H1 (cell line): ENCODE measurements around the gene CREBBP.

Source experiments
- CTCF ChIP-seq, 3 experiments: IDR thresholded peaks; 1 replicate in 2 of 3; 2 replicates in 1 of 3; pipeline versions ENCODE4 v1.5.1 to v1.6.1; 2011; ENCODE audit warnings: low read length in 3 of 3, mild to moderate bottlenecking in 3 of 3, inconsistent platforms in 2 of 3, low read depth in 1 of 3, moderate library complexity in 1 of 3; ENCODE audit not compliant: insufficient read depth in 1 of 3; ENCODE audit errors: control extremely low read depth in 1 of 3
- HDAC2 ChIP-seq, 2 experiments: fragments of 300-600 bp in 1 of 2; sonication (generic) in 1 of 2; IDR thresholded peaks; 2 replicates each; pipeline ENCODE4 v1.6.1; 2011 to 2012; ENCODE audit warnings: low read depth in 2 of 2, low read length in 2 of 2, mild to moderate bottlenecking in 2 of 2, moderate library complexity in 2 of 2, borderline replicate concordance in 1 of 2, inconsistent platforms in 1 of 2
- POLR2A ChIP-seq, 2 experiments: IDR thresholded peaks; 1 replicate in 1 of 2; 2 replicates in 1 of 2; pipeline ENCODE4 v1.6.1; 2011; ENCODE audit warnings: low read depth in 2 of 2, low read length in 2 of 2, mild to moderate bottlenecking in 2 of 2; ENCODE audit errors: control extremely low read depth in 1 of 2
- SP1 ChIP-seq: IDR thresholded peaks from 2 replicates; pipeline ENCODE4 v1.6.1; 2011; ENCODE audit warnings: low read depth, low read length

- TF ChIP-seq HDAC2 (IDR thresholded peaks at IDR 0.05; ENCODE audit: borderline replicate concordance in 1 of 2, low read depth in 2 of 2, low read length in 2 of 2) (no peak), CTCF (IDR thresholded peaks at IDR 0.05; ENCODE audit: control extremely low read depth in 1 of 3, insufficient read depth in 1 of 3, low read depth in 1 of 3, low read length in 3 of 3) (no peak), POLR2A (IDR thresholded peaks at IDR 0.05; ENCODE audit: control extremely low read depth in 1 of 2, low read depth in 2 of 2, low read length in 2 of 2) (no peak), SP1 (no peak)
Measured at GRCh38 chr16:3808308-3809063, 72.0 kb downstream of the CREBBP start.
